ENCODE data around the gene SCN1A. TPM values are rescaled to one million over a fixed set of nuclear protein-coding genes. Genes with fewer than 3 reads are reported as not detected.

SCN1A gene
- total RNA-seq, 2 donors from 2014 or later, result 0.05 TPM; not detected in 1

DNA sequence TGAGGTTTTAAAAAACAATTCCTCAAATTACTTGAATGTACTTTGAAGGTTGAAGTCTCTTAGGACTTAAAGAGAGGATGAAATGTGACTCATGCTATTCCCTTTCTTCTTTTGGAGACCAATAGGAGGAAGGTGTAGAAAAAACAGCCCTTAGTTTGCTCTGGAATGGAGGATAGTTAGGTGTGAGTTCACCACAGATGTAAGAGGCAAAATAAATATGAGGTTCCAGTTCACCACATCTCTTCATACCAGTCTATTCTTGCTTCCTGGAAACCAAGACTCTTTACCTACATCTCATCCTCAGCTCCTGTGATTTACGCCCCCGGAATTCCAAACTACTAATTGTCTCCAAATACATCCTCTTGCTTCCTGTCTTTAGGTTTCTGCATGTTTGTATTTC is 96.8 kb downstream of the SCN1A start:
- TF ChIP-seq CTCF (IDR thresholded peaks at IDR 0.05), result no peak
- DNase-seq, result no peak
- no peak overlapping the region for H3K4me3 ChIP-seq
- no peaks in the 10 kb centered on the region for H3K27me3 ChIP-seq
- no peak overlapping the region for H3K9ac ChIP-seq (ENCODE audit: low read depth in 2 of 2, low read length in 2 of 2)
- no peaks in the 10 kb centered on the region for H3K36me3 ChIP-seq
- no peaks in the 10 kb centered on the region for H3K4me1 ChIP-seq
- intact Hi-C loops (cut with DNase I), result no loop called here
- H3K9me3 ChIP-seq, result no peaks in the 10 kb centered on the region
- H3K27ac ChIP-seq, result no peak overlapping the region

GRCh38 chr2:166025313-166025712 is 102.5 kb downstream of the SCN1A start:
- H3K9ac ChIP-seq (ENCODE audit: low read depth in 2 of 2, low read length in 2 of 2), result no peak overlapping the region

GRCh38 chr2:166017208-166017607 is 110.6 kb downstream of the SCN1A start:
- TF ChIP-seq CTCF (IDR thresholded peaks at IDR 0.05), result no peak
- Histone ChIP-seq H3K9ac (ENCODE audit: low read depth in 2 of 2, low read length in 2 of 2) (no peak overlapping the region), H3K9me3 (no peaks in the 10 kb centered on the region), H3K4me3 (no peak overlapping the region), H3K4me1 (no peaks in the 10 kb centered on the region), H3K27me3 (no peaks in the 10 kb centered on the region), H3K36me3 (no peaks in the 10 kb centered on the region), H3K27ac (no peak overlapping the region)
- DNase-seq, result no peak
- intact Hi-C loops (cut with DNase I), result no loop called here

More at GRCh38 chr2:166025313-166025712, 102.5 kb downstream of the SCN1A start:
- TF ChIP-seq CTCF (IDR thresholded peaks at IDR 0.05), result no peak
- Histone ChIP-seq H3K9me3 (no peaks in the 10 kb centered on the region), H3K4me3 (no peak overlapping the region), H3K4me1 (no peaks in the 10 kb centered on the region), H3K27me3 (no peaks in the 10 kb centered on the region), H3K36me3 (no peaks in the 10 kb centered on the region), H3K27ac (no peak overlapping the region)
- DNase-seq, result no peak
- intact Hi-C loops (cut with DNase I), result no loop called here

DNA sequence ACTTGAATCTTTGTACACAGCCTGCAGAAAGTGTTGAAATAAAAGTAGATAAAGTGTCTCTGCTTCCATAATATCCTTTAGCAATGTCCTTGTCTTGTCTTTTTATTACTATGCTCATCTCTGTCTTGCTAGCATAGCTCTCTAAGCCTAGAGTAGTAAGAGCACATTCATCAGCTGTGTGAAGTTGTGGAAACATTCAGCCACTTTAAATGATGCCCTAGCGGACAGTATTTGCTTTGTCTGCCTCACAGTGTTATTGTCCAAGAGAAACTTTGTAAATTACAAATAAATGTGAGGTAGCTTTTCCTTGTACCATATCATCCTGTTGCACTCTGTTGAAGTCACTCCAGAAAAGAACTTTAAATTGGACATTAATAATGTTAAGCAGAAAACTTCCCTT is 113.9 kb downstream of the SCN1A start:
- DNase-seq, result no peak
- intact Hi-C loops (cut with DNase I), result no loop called here
- no peaks in the 10 kb centered on the region for H3K4me1 ChIP-seq
- H3K9me3 ChIP-seq, result no peaks in the 10 kb centered on the region
- no peaks in the 10 kb centered on the region for H3K27me3 ChIP-seq
- no peak overlapping the region for H3K9ac ChIP-seq (ENCODE audit: low read depth in 2 of 2, low read length in 2 of 2)
- TF ChIP-seq CTCF (IDR thresholded peaks at IDR 0.05), result no peak
- H3K4me3 ChIP-seq, result no peak overlapping the region
- no peak overlapping the region for H3K27ac ChIP-seq
- no peaks in the 10 kb centered on the region for H3K36me3 ChIP-seq

DNA sequence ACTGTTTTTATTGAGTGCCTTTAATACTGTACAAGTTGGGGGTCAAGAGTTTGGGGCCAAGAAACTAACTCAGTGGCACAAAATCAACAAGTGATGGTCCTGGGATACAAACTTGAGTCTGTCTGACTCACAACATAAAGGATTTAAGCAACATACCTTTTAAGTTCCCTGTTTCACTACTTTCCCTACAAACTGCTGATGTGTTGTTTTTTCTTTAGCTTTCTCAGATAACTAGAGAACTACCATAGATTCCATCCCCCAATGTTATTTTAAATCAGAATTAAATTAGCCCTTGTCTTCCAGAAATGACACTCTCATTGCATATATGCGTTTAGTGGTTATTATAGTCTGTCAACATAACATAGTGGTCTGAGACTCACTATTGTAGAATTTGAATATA is 116.2 kb downstream of the SCN1A start:
- TF ChIP-seq CTCF (IDR thresholded peaks at IDR 0.05), result no peak
- H3K36me3 ChIP-seq, result no peaks in the 10 kb centered on the region
- H3K9ac ChIP-seq (ENCODE audit: low read depth in 2 of 2, low read length in 2 of 2), result no peak overlapping the region
- no peaks in the 10 kb centered on the region for H3K4me1 ChIP-seq
- no peak overlapping the region for H3K4me3 ChIP-seq
- no peak for DNase-seq
- no peaks in the 10 kb centered on the region for H3K27me3 ChIP-seq
- no peak overlapping the region for H3K27ac ChIP-seq
- no peaks in the 10 kb centered on the region for H3K9me3 ChIP-seq
- intact Hi-C loops (cut with DNase I), result no loop called here

- intact Hi-C loops (cut with DNase I), result no loop called here
- H3K27ac ChIP-seq, result no peak overlapping the region
- H3K4me3 ChIP-seq, result no peak overlapping the region
- no peak for TF ChIP-seq CTCF (IDR thresholded peaks at IDR 0.05)
- H3K9ac ChIP-seq (ENCODE audit: low read depth in 2 of 2, low read length in 2 of 2), result no peak overlapping the region
- no peaks in the 10 kb centered on the region for H3K36me3 ChIP-seq
- H3K27me3 ChIP-seq, result no peaks in the 10 kb centered on the region
- H3K9me3 ChIP-seq, result no peaks in the 10 kb centered on the region
- H3K4me1 ChIP-seq, result no peaks in the 10 kb centered on the region
- no peak for DNase-seq
Observed at GRCh38 chr2:166000401-166000800, 127.4 kb downstream of the SCN1A start.

All from colonic mucosa (tissue), 4 donors.